GM10847 (cell line): ENCODE results near the gene CCDC68.

Experiments used
- POLR2A ChIP-seq: IDR thresholded peaks from 2 replicates; pipeline ENCODE4 v1.6.1; 2011; ENCODE audit not compliant: insufficient read length; ENCODE audit errors: extremely low read depth

The CCDC68 gene

GRCh38 chr18:54968807-54969206, 9.5 kb upstream of the CCDC68 start:
- TF ChIP-seq POLR2A = no peak

GRCh38 chr18:54967786-54968185, 8.5 kb upstream of the CCDC68 start:
- no peak for TF ChIP-seq POLR2A

GRCh38 chr18:54964741-54965140, 5.5 kb upstream of the CCDC68 start:
- TF ChIP-seq POLR2A = no peak

- TF ChIP-seq POLR2A = no peak
Observed at GRCh38 chr18:54962919-54963645, 3.8 kb upstream of the CCDC68 start.

GRCh38 chr18:54961868-54962267, 2.6 kb upstream of the CCDC68 start:
- TF ChIP-seq POLR2A = no peak

- TF ChIP-seq POLR2A = no peak
Observed at GRCh38 chr18:54961016-54961423, 1.8 kb upstream of the CCDC68 start.

GRCh38 chr18:54960197-54960596, 936 bp upstream of the CCDC68 start:
- no peak for TF ChIP-seq POLR2A

GRCh38 chr18:54957996-54958395, 1.3 kb downstream of the CCDC68 start:
- no peak for TF ChIP-seq POLR2A

GRCh38 chr18:54957296-54957832, 1.9 kb downstream of the CCDC68 start:
- no peak for TF ChIP-seq POLR2A

GRCh38 chr18:54956506-54956905, 2.8 kb downstream of the CCDC68 start:
- no peak for TF ChIP-seq POLR2A

- TF ChIP-seq POLR2A = no peak
Observed at GRCh38 chr18:54952026-54952425, 7.2 kb downstream of the CCDC68 start.

- no peak for TF ChIP-seq POLR2A
Observed at GRCh38 chr18:54950221-54950620, 9.0 kb downstream of the CCDC68 start.

GRCh38 chr18:54949588-54949987, 9.7 kb downstream of the CCDC68 start:
- TF ChIP-seq POLR2A = no peak

GRCh38 chr18:54948350-54948837, 10.9 kb downstream of the CCDC68 start:
- TF ChIP-seq POLR2A = no peak

- TF ChIP-seq POLR2A = no peak
Observed at GRCh38 chr18:54947091-54947490, 12.2 kb downstream of the CCDC68 start.

GRCh38 chr18:54946149-54946581, 13.1 kb downstream of the CCDC68 start:
- TF ChIP-seq POLR2A = no peak
